Right lobe of liver (tissue), 4 donors: ENCODE measurements around the gene DVL1.

Experiments used
- POLR2A ChIP-seq: fragments of 450-650 bp; IDR thresholded peaks from one replicate; pipeline ENCODE4 v1.6.1; 2017; ENCODE audit warnings: antibody characterized with exemption, mild to moderate bottlenecking
- TF ChIP-seq, protein P1 (sequence below), 4 donors: fragments of 200-600 bp in 3 of 4; fragments of 450-650 bp in 1 of 4; IDR thresholded peaks; one replicate each; pipeline versions ENCODE4 v1.5.1 to v1.8.0; 2016 to 2022; ENCODE audit warnings: antibody characterized with exemption in 4 of 4, mild to moderate bottlenecking in 2 of 4
- donor health status: DM: no; HTN: no; CAD: no.
- donor health status: DM: no; HTN: no; CAD: no.
- donor health status: DM: no; HTN: yes; CAD: no.

- TF ChIP-seq, protein P1, sequence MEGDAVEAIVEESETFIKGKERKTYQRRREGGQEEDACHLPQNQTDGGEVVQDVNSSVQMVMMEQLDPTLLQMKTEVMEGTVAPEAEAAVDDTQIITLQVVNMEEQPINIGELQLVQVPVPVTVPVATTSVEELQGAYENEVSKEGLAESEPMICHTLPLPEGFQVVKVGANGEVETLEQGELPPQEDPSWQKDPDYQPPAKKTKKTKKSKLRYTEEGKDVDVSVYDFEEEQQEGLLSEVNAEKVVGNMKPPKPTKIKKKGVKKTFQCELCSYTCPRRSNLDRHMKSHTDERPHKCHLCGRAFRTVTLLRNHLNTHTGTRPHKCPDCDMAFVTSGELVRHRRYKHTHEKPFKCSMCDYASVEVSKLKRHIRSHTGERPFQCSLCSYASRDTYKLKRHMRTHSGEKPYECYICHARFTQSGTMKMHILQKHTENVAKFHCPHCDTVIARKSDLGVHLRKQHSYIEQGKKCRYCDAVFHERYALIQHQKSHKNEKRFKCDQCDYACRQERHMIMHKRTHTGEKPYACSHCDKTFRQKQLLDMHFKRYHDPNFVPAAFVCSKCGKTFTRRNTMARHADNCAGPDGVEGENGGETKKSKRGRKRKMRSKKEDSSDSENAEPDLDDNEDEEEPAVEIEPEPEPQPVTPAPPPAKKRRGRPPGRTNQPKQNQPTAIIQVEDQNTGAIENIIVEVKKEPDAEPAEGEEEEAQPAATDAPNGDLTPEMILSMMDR (IDR thresholded peaks at IDR 0.05): no peak
- no peak for TF ChIP-seq POLR2A
Measured at GRCh38 chr1:1373815-1374588, 24.8 kb upstream of the DVL1 start.
